Spleen (tissue), 11 donors: ENCODE data around the gene PDE4DIP. TPM values are rescaled to one million over a fixed set of nuclear protein-coding genes. Genes with fewer than 3 reads are reported as not detected.
"Not testable (repeated sequence)": the region's sequence is repeated elsewhere in the genome, so short reads cannot be mapped to it uniquely, and the experiment has no call there.

Experiments used
- DNase-seq: peaks from one replicate; pipeline ENCODE4 v3.0.0-alpha.2; 2020
- H3K27ac ChIP-seq, 8 donors: fragments of 200-600 bp; sonication (generic) in 7 of 8; 1 replicate in 4 of 8; 2 replicates in 4 of 8; pipeline versions ENCODE4 v1.5.0 to v1.8.0; 2016 to 2021; ENCODE audit warnings: inconsistent platforms in 4 of 8, mild to moderate bottlenecking in 4 of 8, moderate library complexity in 1 of 8
- H3K27me3 ChIP-seq, 7 donors: fragments of 200-600 bp; sonication (generic) in 6 of 7; replicated peaks in 1 of 7; 1 replicate in 4 of 7; 2 replicates in 3 of 7; pipeline versions ENCODE4 v1.5.0 to v1.8.0; 2016 to 2021; ENCODE audit warnings: inconsistent platforms in 3 of 7, mild to moderate bottlenecking in 1 of 7
- H3K36me3 ChIP-seq, 6 donors: fragments of 200-600 bp; sonication (generic) in 5 of 6; 1 replicate in 4 of 6; 2 replicates in 2 of 6; pipeline versions ENCODE4 v1.5.0 to v1.8.0; 2016 to 2021; ENCODE audit warnings: inconsistent platforms in 2 of 6
- H3K4me1 ChIP-seq, 6 donors: fragments of 200-600 bp; sonication (generic) in 5 of 6; 1 replicate in 3 of 6; 2 replicates in 3 of 6; pipeline versions ENCODE4 v1.5.0 to v1.8.0; 2016 to 2021; ENCODE audit warnings: inconsistent platforms in 3 of 6
- H3K4me3 ChIP-seq, 8 donors: fragments of 200-600 bp; sonication (generic) in 7 of 8; 1 replicate in 4 of 8; 2 replicates in 4 of 8; pipeline versions ENCODE4 v1.5.0 to v1.8.0; 2016 to 2021; ENCODE audit warnings: inconsistent platforms in 4 of 8, mild to moderate bottlenecking in 4 of 8, moderate library complexity in 2 of 8
- H3K9me3 ChIP-seq, 8 donors: fragments of 200-600 bp; sonication (generic) in 7 of 8; 1 replicate in 4 of 8; 2 replicates in 4 of 8; pipeline versions ENCODE4 v1.5.0 to v1.8.0; 2016 to 2021; ENCODE audit warnings: inconsistent platforms in 4 of 8
- WGBS, 5 donors: extraction: QIAGEN DNeasy Blood & Tissue Kit in 3 of 5; methylation state at CpG; one replicate each; pipeline versions ENCODE4 v1.1.5 to v1.1.7; 2013 to 2018; 5-methylcytosine and 5-hydroxymethylcytosine counted together
- intact Hi-C: fragments of 100-400 bp; cut with DNase I; formaldehyde crosslinking; loops from one replicate; pipeline ENCODE4 v1.15.0; 2023; ENCODE audit warnings: low total_unique reads
- polyA plus RNA-seq, 3 donors: library from polyadenylated mRNA; stranded (reverse); fragments of 200-250 nt; gene quantifications; one replicate each; pipeline ENCODE4 v1.2.1, GENCODE V29; 2013
- total RNA-seq, 7 donors: library from RNA; depleted of rRNA in 3 of 7; stranded (reverse); fragments of >200 nt in 3 of 7; fragmentation: NEBNext Ultra II Directional in 4 of 7; extraction: Animal tissue kit (Norgen Biotek cat#: 25700) in 4 of 7; gene quantifications; one replicate each; pipeline versions ENCODE4 v1.1.0 to v1.2.1, GENCODE V29; 2016 to 2021
- donor health status: healthy with polysubstance abuse.
- donor health status: DM: no; HTN: no; CAD: no; lungs with moderate emphysema.
- donor health status: DM: no; HTN: no; CAD: no.
- donor health status: Bipolar disorder and iron deficiency.
- donor health status: healthy.
- donor health status: DM: no; HTN: no; CAD: no.
- donor health status: DM: yes; HTN: yes; CAD: no.

PDE4DIP gene
- total and polyA plus RNA-seq, 10 donors: 10.1 to 91.3 (median 44.8) TPM

DNA sequence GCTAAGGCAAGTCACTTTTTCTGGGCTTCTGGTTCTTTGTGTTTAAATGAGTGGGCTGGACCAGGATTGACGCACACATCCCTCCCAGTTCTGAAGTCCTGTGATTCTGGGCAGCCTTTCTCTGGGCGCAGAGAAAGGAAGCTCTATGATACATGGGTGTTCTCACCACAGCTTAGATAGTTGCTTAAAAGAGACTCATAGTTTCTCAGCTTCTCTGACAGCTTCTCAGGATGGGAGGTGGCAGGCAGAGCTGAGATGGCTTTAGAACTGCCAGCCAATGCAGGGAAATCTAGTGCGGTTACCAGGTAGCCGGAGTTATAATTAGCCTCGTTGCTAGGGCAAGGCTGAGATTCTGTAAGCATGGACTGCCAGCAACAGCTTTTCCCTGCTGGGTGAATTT lies 55.8 kb downstream of the PDE4DIP start:
- H3K36me3 ChIP-seq, DNase-seq, intact Hi-C loops, H3K4me1 ChIP-seq, H3K4me3 ChIP-seq, H3K9me3 ChIP-seq, H3K27me3 ChIP-seq, H3K27ac ChIP-seq: not testable (repeated sequence)
- no CpG with 5 or more reads among the region's 5 CpGs for WGBS, 5 donors

DNA sequence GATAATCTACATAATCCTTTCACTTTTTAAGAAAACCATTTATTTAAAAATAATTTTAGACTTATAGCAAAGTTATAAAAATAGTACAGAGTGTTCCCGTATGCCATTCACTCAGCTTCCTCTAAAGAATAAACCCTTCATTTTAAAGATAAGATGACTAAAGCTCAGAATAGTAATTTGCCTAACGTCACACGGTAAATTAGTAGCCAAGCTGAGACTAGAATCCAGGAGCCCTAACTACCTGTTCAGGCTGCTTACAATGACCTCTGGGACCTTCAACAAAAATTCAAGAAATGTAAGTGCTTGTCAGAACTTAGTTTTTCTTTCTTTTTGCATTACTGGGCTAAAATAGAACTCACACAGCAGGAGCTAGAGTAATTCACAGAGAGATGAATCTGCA lies 56.5 kb downstream of the PDE4DIP start:
- H3K36me3 ChIP-seq, intact Hi-C loops, H3K9me3 ChIP-seq, H3K4me1 ChIP-seq, DNase-seq, H3K4me3 ChIP-seq, H3K27me3 ChIP-seq, H3K27ac ChIP-seq: not testable (repeated sequence)
- no CpG with 5 or more reads among the region's 3 CpGs for WGBS, 5 donors

DNA sequence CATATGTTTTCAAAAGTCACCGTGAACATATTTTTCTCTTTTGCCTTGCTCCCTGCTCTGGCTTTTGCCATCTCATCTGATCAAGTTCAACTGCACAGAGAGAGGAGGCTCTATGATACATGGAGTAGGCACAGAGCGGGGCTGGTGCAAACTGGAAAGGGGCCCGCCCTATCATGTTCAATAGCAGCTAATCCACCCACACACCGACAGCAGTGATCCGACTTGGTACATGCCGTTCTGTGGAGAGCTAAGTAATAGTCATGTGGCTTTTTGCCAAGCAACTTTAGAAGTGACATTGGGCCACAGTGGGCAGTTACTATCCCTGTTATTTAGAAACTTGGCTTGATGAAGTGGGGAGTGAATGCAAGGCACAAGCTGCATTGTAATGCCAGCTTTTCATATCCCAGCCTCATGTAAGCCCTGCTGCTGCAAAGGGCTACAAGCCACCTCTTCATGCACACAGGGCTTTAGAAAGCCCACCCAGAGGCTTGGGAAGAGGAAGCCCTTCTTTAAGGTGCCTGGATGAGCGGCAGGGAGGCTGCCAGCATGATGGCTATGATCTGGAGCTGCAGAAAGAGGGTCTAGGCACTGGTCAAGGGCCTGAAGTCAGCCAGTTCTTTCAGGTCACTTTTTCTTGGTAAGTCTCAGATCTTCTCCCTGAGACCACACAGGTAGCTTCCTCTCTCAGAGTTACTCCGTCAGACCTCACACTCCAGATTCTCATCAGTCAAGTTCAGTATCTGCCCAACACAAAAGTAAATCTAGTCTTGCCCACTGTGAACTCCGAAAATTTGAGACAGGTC lies 57.1 kb downstream of the PDE4DIP start:
- H3K36me3 ChIP-seq, DNase-seq, H3K4me1 ChIP-seq, H3K4me3 ChIP-seq, H3K27me3 ChIP-seq, H3K27ac ChIP-seq, H3K9me3 ChIP-seq, intact Hi-C loops: not testable (repeated sequence)
- WGBS, 5 donors: 17 to 60% methylated on average over 1 of the region's 9 CpGs; no CpG with 5 or more reads in 3 of the 5 donors

DNA sequence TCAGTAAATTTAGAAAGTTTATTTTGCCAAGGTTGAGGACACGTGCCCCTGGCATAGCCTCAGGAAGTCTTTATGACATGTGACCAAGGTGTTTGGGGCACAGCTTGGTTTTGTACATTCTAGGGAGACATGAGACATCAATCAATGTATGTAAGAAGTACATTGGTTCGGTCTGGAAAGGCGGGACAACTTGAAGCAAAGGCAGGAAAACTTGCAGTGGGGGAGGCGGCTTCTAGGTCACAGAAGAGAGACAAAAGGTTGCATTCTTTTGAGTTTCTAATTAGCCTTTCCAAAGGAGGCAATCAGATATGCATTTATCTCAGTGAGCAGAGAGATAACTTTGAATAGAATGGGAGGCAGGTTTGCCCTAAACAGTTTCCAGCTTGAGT lies 57.7 kb downstream of the PDE4DIP start:
- H3K27me3 ChIP-seq, H3K27ac ChIP-seq, H3K9me3 ChIP-seq, intact Hi-C loops, H3K4me3 ChIP-seq, H3K4me1 ChIP-seq, H3K36me3 ChIP-seq, DNase-seq: not testable (repeated sequence)
- no CpG with 5 or more reads among the region's 4 CpGs for WGBS, 5 donors

DNA sequence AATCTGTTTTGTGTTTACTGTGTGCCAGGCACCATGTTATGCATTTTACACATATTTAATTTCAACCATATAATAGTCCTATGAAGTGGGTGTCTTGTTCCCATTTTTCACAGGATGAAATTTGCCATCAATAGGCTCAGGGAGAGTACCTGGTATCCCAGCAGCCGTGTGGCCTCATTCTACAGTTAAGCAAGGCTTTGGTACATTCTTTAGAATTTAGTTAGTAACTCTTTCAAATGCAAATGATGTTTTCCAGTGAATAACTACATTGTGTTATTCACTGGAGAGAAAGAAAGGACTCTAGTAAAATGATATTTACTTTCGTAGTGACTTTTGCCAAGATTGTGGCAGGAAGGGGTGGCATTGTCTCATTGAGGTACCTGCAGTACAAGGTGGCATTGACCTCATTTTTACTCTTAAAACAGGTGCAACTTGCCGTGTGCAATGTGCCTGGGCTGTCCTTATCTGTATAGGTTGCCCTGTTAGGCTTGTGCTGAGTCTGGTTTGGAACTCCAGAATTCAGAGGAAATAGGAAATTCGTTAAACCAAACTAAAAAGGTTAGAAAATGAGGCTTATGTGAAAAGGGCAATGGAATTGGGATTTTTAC lies 65.1 kb downstream of the PDE4DIP start:
- DNase-seq, H3K4me3 ChIP-seq, H3K27ac ChIP-seq, intact Hi-C loops, H3K27me3 ChIP-seq, H3K9me3 ChIP-seq, H3K4me1 ChIP-seq, H3K36me3 ChIP-seq: not testable (repeated sequence)
- WGBS, 5 donors: no CpG with 5 or more reads among the region's 4 CpGs

DNA sequence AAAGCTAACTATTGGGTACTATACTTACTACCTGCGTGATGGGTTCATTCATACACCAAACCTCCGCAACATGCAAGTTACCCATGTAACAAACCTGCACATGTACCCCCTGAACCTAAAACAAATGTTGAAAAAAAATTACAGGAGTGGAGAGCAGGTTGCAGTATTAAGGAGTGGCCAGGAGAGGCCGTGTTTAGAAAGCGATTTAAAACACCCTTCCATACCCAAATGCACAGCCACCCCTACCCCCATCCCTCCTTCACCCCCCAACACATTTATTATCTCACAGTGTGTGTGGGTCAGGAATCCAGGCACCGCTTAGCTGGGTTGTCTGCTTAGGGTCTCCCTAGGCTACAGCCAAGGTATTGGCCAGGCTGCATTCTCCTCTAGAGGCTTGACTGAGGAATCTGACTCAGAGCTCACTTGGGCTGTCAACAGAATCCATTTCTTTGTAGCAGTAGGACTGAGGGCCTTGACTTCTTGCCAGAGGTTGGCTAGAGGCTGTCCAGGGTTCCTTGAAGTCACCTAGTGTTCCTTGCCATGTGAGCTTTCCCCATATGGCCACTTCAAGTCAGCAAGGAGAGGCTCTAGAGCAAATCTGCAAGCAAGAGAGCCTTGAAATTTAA lies 67.2 kb downstream of the PDE4DIP start:
- H3K4me1 ChIP-seq, H3K9me3 ChIP-seq, H3K27ac ChIP-seq, intact Hi-C loops, DNase-seq, H3K36me3 ChIP-seq, H3K4me3 ChIP-seq, H3K27me3 ChIP-seq: not testable (repeated sequence)
- no CpG with 5 or more reads among the region's 5 CpGs for WGBS, 5 donors

DNA sequence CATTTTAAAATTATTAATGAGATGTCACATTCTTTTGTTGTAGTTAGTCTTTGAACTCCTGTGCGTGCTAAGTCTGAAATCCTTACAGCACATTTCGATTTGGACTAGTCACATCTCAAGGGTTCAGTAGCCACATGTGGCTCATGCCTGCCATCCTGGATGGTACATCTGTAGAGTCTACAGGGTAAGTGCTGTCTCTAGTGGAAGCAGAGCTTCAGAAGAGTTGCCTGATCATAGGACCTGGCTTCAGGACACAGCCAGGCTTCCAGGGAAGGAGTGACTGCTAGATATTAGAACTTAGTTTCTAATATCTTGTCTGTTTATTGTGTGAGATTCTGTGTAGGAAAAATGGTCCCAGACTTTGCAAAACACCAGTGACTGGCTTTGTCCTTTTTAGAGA lies 72.0 kb downstream of the PDE4DIP start:
- DNase-seq, H3K4me3 ChIP-seq, intact Hi-C loops, H3K27ac ChIP-seq, H3K9me3 ChIP-seq, H3K27me3 ChIP-seq, H3K36me3 ChIP-seq, H3K4me1 ChIP-seq: not testable (repeated sequence)
- WGBS, 5 donors: no CpG with 5 or more reads among the region's 2 CpGs

DNA sequence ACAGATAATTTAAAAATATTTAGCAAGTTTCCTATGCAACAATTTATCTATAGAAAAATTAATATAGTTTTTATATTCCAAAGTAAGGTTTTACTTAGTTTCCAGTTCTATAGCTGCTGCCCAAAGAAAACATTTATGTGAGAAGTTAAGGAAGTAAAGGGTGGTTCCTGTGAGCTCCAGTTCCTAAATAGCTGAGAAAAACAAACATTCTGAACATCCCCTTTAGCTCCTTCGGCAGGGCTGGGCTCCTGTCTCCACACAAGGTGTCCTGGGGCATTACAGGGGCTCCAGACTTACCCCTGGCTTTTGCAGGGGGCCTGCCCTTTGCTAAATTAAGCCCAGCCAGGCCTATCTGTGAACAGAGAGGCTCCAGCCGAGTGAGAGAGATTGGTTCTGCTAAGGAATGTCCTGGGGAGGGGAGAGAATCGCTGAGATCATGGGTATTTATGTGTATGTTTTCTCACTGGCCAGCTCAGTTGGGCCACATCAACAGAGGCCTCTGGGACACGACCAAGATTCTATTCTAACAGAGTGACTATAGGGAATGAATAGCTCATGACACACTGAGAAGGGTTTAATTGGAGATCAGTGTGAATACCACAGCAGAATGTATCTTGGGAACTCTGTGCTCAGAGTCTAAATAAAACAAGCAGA lies 72.6 kb downstream of the PDE4DIP start:
- intact Hi-C loops, H3K36me3 ChIP-seq, H3K4me1 ChIP-seq, H3K27me3 ChIP-seq, H3K4me3 ChIP-seq, DNase-seq, H3K9me3 ChIP-seq: not testable (repeated sequence)
- WGBS, 5 donors: 8 to 60% (median 38%) methylated on average over 1 to 3 of the region's 4 CpGs
- H3K27ac ChIP-seq: peak overlapping the region in 3 of 8 donors; percentile 26 to 57 (median 33)

DNA sequence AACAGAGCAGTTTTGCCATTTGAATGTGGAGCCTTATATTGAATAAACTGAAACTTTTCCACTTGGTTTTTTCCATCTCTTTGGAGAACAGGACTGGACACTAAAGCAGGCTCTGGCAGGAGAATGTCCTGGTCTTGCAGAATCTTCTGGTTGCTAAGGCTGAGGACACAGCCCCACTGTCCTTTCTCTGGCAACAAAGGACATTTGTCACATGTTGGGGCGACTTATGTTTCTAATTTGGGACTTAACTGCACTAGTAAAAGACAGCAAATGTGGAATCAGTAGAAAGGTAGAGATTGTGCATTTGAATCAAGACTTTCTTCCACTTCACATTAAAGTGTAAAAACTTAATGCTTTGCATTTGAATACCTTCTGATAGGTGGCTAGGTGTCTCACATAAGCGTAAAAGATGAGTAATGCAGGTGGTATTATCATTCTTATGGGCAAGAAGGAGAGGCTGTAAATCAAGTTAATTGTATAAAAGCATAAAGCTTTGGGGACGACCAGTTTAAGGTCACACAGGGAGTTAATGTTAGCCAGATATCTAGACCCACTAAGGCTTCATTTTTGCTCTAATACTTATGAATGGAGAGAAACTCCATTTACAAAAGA lies 74.7 kb downstream of the PDE4DIP start:
- WGBS, 5 donors: 78 to 89% (median 86%) methylated on average over 2 of the region's 3 CpGs; no CpG with 5 or more reads in 1 of the 5 donors
- H3K27ac ChIP-seq, H3K9me3 ChIP-seq, H3K27me3 ChIP-seq, DNase-seq, H3K4me1 ChIP-seq, intact Hi-C loops, H3K36me3 ChIP-seq, H3K4me3 ChIP-seq: not testable (repeated sequence)

DNA sequence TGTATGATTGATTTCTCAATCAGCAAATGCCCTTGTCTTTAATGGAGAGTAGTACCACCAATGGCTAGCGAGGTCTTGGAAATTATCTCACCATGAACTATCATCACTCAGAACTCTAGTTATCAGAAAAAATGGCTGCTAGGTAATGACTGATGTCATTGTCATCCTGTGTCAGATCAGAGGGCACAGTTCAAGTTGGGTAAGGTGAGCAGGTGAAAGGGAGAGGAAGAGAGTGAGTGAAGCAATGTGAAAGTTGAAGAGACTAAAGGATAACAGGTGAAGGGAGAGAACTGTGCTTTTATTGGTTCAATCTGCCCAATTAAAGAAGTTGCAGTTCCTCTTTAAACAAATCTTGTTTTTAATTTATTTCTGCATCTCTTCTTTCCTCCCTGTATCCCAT lies 76.8 kb downstream of the PDE4DIP start:
- DNase-seq, H3K27ac ChIP-seq, intact Hi-C loops, H3K36me3 ChIP-seq, H3K4me3 ChIP-seq, H3K9me3 ChIP-seq, H3K27me3 ChIP-seq, H3K4me1 ChIP-seq: not testable (repeated sequence)
- WGBS, 5 donors: no CpG with 5 or more reads among the region's 1 CpG
